GM12878 (cell line): Measurements from ENCODE around the gene GALNT6. TPM values are rescaled to one million over a fixed set of nuclear protein-coding genes. Genes with fewer than 3 reads are reported as not detected.

Experiments
- ATAC-seq: fragments of 200-7000 bp; cut with Tn5 transposase; 3 replicates; pipeline ENCODE4 v1.9.1; 2020; ENCODE audit warnings: mild to moderate bottlenecking, moderate library complexity
- BruUV-seq: library from RNA; stranded (reverse); fragments of 400-500 nt; replicated peaks from 2 replicates; lab custom pipeline; 2021; lab: Mats Ljungman, UMichigan
- CTCF ChIA-PET: fragments of 300-600 bp; sonication (Branson Sonifier 250); formaldehyde crosslinking; extraction: SDS; loops from one replicate; lab custom pipeline; 2021; ENCODE audit warnings: inconsistent platforms; lab: Yijun Ruan, JAX
- POLR2A ChIA-PET: fragments of 350-600 bp; formaldehyde crosslinking; extraction: SDS; loops from one replicate; lab custom pipeline; 2021; ENCODE audit warnings: inconsistent platforms; lab: Charles Lee
- RAD21 ChIA-PET: fragments of 300-600 bp; sonication (Branson Sonifier 250); formaldehyde crosslinking; loops from one replicate; lab custom pipeline; 2023; ENCODE audit warnings: antibody characterized with exemption; ENCODE audit not compliant: unreplicated experiment; lab: Charles Lee
- SMC1A ChIA-PET: fragments of 300-600 bp; sonication (Branson Sonifier 250); formaldehyde crosslinking; loops from one replicate; lab custom pipeline; 2023; ENCODE audit not compliant: unreplicated experiment, uncharacterized antibody; lab: Charles Lee
- DNase-seq: peaks from one replicate; pipeline ENCODE4 v3.0.0-alpha.2; 2011; ENCODE audit warnings: low read depth, low spot score
- FAIRE-seq: peaks from 3 replicates; lab custom pipeline; 2011; peaks lifted over from hg19 to GRCh38; lab: Jason Lieb, UNC
- H2AFZ ChIP-seq: 2 replicates; pipeline ENCODE4 v1.6.0; 2011; ENCODE audit warnings: low read depth, low read length, control low read depth; ENCODE audit not compliant: control insufficient read depth
- H3K27ac ChIP-seq: 2 replicates; pipeline ENCODE4 v1.5.1; 2011; ENCODE audit warnings: control low read depth; ENCODE audit not compliant: control insufficient read depth, insufficient read depth
- H3K27me3 ChIP-seq, 2 experiments: replicated peaks in 1 of 2; 2 replicates each; pipeline versions ENCODE4 v1.6.0 to v1.6.1; 2011; ENCODE audit warnings: low read length in 1 of 2; ENCODE audit not compliant: control insufficient read depth in 2 of 2, insufficient read depth in 2 of 2
- H3K36me3 ChIP-seq, 2 experiments: 2 replicates each; pipeline ENCODE4 v1.5.1; 2011; ENCODE audit warnings: low read length in 1 of 2; ENCODE audit not compliant: control insufficient read depth in 2 of 2, insufficient read depth in 2 of 2
- H3K4me1 ChIP-seq: 2 replicates; pipeline ENCODE4 v1.6.1; 2011; ENCODE audit warnings: mild to moderate bottlenecking, low read length, moderate library complexity, mixed read lengths; ENCODE audit not compliant: control insufficient read depth, insufficient read depth
- H3K4me2 ChIP-seq: 2 replicates; pipeline ENCODE4 v1.6.0; 2011; ENCODE audit warnings: control low read depth; ENCODE audit not compliant: control insufficient read depth, insufficient read depth
- H3K4me3 ChIP-seq: fragments of 200-600 bp; sonication (generic); 2 replicates; pipeline ENCODE4 v1.5.1; 2016
- H3K79me2 ChIP-seq: 2 replicates; pipeline ENCODE4 v1.6.0; 2011; ENCODE audit warnings: low read length; ENCODE audit not compliant: control insufficient read depth, insufficient read depth
- H3K9ac ChIP-seq: 2 replicates; pipeline ENCODE4 v1.8.0; 2011; ENCODE audit warnings: low read length, control low read depth, mixed read lengths; ENCODE audit not compliant: control insufficient read depth, insufficient read depth
- H3K9me3 ChIP-seq: replicated peaks from 3 replicates; pipeline ENCODE4 v1.5.1; 2011; ENCODE audit warnings: mild to moderate bottlenecking, low read length; ENCODE audit not compliant: control insufficient read depth, insufficient read depth
- H4K20me1 ChIP-seq: 2 replicates; pipeline ENCODE4 v1.6.0; 2011; ENCODE audit not compliant: control insufficient read depth, insufficient read depth
- BACH1 ChIP-seq: fragments of 450-650 bp; IDR thresholded peaks from 2 replicates; pipeline ENCODE4 v1.6.1; 2017; ENCODE audit warnings: mild to moderate bottlenecking, borderline replicate concordance
- CBX3 ChIP-seq: fragments of 200-600 bp; sonication (generic); IDR thresholded peaks from 2 replicates; pipeline ENCODE4 v1.6.1; 2016; ENCODE audit warnings: low read depth, borderline replicate concordance
- FOXK2 ChIP-seq: fragments of 450-650 bp; IDR thresholded peaks from 2 replicates; pipeline ENCODE4 v1.6.1; 2017; ENCODE audit warnings: mild to moderate bottlenecking, moderate library complexity
- GABPA ChIP-seq: IDR thresholded peaks from 2 replicates; pipeline ENCODE4 v1.6.1; 2014; ENCODE audit warnings: antibody characterized with exemption, low read depth, mild to moderate bottlenecking, inconsistent platforms
- HDAC2 ChIP-seq: fragments of 200-600 bp; sonication (generic); IDR thresholded peaks from 2 replicates; pipeline ENCODE4 v1.6.1; 2017
- MEF2B ChIP-seq: fragments of 450-650 bp; IDR thresholded peaks from 2 replicates; pipeline ENCODE4 v1.6.1; 2018; ENCODE audit warnings: mild to moderate bottlenecking, moderate library complexity; ENCODE audit not compliant: partially characterized antibody, poor library complexity, severe bottlenecking
- NBN ChIP-seq: fragments of 450-650 bp; IDR thresholded peaks from 2 replicates; pipeline ENCODE4 v1.6.1; 2016
- NFXL1 ChIP-seq: fragments of 450-650 bp; IDR thresholded peaks from 2 replicates; pipeline ENCODE4 v1.6.1; 2017; ENCODE audit warnings: antibody characterized with exemption, mild to moderate bottlenecking, borderline replicate concordance
- PAX5 ChIP-seq: IDR thresholded peaks from 2 replicates; pipeline ENCODE4 v1.6.1; 2011; ENCODE audit warnings: low read depth, low read length, borderline replicate concordance
- SMAD1 ChIP-seq: fragments of 450-650 bp; IDR thresholded peaks from 2 replicates; pipeline ENCODE4 v1.6.1; 2018; ENCODE audit warnings: mild to moderate bottlenecking, low read depth; ENCODE audit not compliant: partially characterized antibody
- STAT3 ChIP-seq: IDR thresholded peaks from 2 replicates; pipeline ENCODE4 v1.6.1; 2011; ENCODE audit warnings: low read depth, low read length, improper control_type of control experiment
- YY1 ChIP-seq: IDR thresholded peaks from 2 replicates; pipeline ENCODE4 v1.6.1; 2011; ENCODE audit warnings: low read depth, mild to moderate bottlenecking, low read length
- ZNF24 ChIP-seq: fragments of 450-650 bp; IDR thresholded peaks from 2 replicates; pipeline ENCODE4 v1.6.1; 2017; ENCODE audit warnings: antibody characterized with exemption, mild to moderate bottlenecking
- ZNF384 ChIP-seq: IDR thresholded peaks from 2 replicates; pipeline ENCODE4 v1.6.1; 2012; ENCODE audit warnings: low read depth, mild to moderate bottlenecking, low read length, improper control_type of control experiment, borderline replicate concordance
- WGBS: methylation state at CpG from one replicate; pipeline ENCODE4 v1.1.6; 2016; ENCODE audit warnings: low lambda C conversion rate; ENCODE audit not compliant: insufficient replicate concordance, insufficient coverage; ENCODE audit errors: missing lambda C conversion rate; 5-methylcytosine and 5-hydroxymethylcytosine counted together
- in situ Hi-C: fragments of 300-500 bp; cut with MboI; formaldehyde crosslinking; loops from 9 replicates; pipeline ENCODE4 v1.14.3; 2018; ENCODE audit warnings: mixed read lengths
- intact Hi-C: fragments of 100-400 bp; cut with micrococcal nuclease; formaldehyde crosslinking; loops from one replicate; pipeline ENCODE4 v1.14.2; 2022; ENCODE audit not compliant: unreplicated experiment
- polyA plus RNA-seq, 11 experiments: library from polyadenylated mRNA; depleted of rRNA in 4 of 11; unstranded in 6 of 11; stranded (reverse) in 5 of 11; fragments of >200 nt; fragmentation: Nextera tagmentation in 4 of 11; fragmentation: Illumina TruSeq in 1 of 11; extraction: Ambion mirVana in 4 of 11; extraction: Trizol in 1 of 11; gene quantifications; 1 replicate in 1 of 11; 2 replicates in 10 of 11; pipeline versions ENCODE4 v1.2.1 to v1.2.3, GENCODE V29; 2011 to 2016; ENCODE audit warnings: inconsistent platforms in 2 of 11, missing spikeins in 2 of 11, low read depth in 1 of 11
- total RNA-seq, 4 experiments: library from RNA; depleted of rRNA in 3 of 4; stranded (reverse); fragments of >200 nt in 3 of 4; fragmentation: Illumina TruSeq in 1 of 4; extraction: Trizol in 1 of 4; gene quantifications; 2 replicates each; pipeline versions ENCODE4 v1.2.1 to v1.2.3, GENCODE V29; 2013 to 2021
- TF ChIP-seq, protein P1 (sequence below): fragments of 450-650 bp; formaldehyde crosslinking; IDR thresholded peaks from 2 replicates; pipeline ENCODE4 v1.5.0; 2022; ENCODE audit warnings: mild to moderate bottlenecking, missing genetic modification characterization
- TF ChIP-seq, protein P2 (sequence below): fragments of 450-650 bp; IDR thresholded peaks from 2 replicates; pipeline ENCODE4 v1.6.1; 2017; ENCODE audit warnings: mild to moderate bottlenecking, low read depth, inconsistent platforms; ENCODE audit not compliant: poor library complexity, severe bottlenecking
- TF ChIP-seq, protein P3 (sequence below): fragments of 450-650 bp; conservative IDR thresholded peaks from 2 replicates; pipeline ENCODE4 v1.6.1; 2017; ENCODE audit warnings: mild to moderate bottlenecking, moderate library complexity

Gene GALNT6
- total and polyA plus RNA-seq, 10 of the 15 experiments (the other 5 are each of a cell fraction or from before 2014, with no cell fraction given), result 6.6 to 40.4 (median 23.7) TPM

DNA sequence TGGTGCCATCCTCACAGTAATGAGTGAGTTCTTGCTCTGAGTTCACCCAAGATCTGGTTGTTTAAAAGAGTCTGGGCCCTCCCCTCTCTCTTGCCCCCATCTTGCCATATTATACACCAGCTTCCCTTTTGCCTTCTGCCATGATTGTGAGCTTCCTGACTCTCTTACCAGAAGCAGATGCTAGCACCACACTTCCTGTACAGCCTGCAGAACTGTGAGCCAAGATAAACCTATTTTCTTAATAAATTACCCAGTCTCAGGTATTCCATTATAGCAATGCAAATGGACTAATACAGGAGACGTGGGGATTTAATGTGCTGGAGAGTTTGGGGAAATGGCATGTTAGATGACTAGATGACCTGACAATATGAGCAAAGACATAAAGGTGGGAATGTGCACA, 46.2 kb upstream of the GALNT6 start:
- RAD21 ChIA-PET, result no interaction called here
- BruUV-seq, result no TSS peak
- Histone ChIP-seq H3K27ac (no peak overlapping the region), H3K4me2 (no peak overlapping the region), H3K27me3 (no peaks in the 10 kb centered on the region), H3K9ac (no peak overlapping the region), H3K36me3 (no peaks in the 10 kb centered on the region), H2AFZ (no peak overlapping the region), H4K20me1 (no peaks in the 10 kb centered on the region), H3K79me2 (no peaks in the 10 kb centered on the region), H3K9me3 (no peaks in the 10 kb centered on the region), H3K4me3 (no peak overlapping the region), H3K4me1 (no peaks in the 10 kb centered on the region)
- no peak for ATAC-seq
- CTCF ChIA-PET, result interaction anchor here (0.8 kb wide), 1 partner anchor 113 kb away, joined by 3 read pairs; no protein-coding TSS in a partner anchor
- no peak for FAIRE-seq
- 25% methylated on average over 1 of the region's 1 CpG for WGBS
- SMC1A ChIA-PET, result interaction anchor here (1.1 kb wide), 1 partner anchor 15 kb away, joined by 3 read pairs; no protein-coding TSS in a partner anchor
- intact Hi-C loops (no loop called here), in situ Hi-C loops (no loop called here)
- TF ChIP-seq ZNF384, result no peak
- no peak for TF ChIP-seq ZNF24
- no peak for TF ChIP-seq BACH1
- TF ChIP-seq, protein P1, sequence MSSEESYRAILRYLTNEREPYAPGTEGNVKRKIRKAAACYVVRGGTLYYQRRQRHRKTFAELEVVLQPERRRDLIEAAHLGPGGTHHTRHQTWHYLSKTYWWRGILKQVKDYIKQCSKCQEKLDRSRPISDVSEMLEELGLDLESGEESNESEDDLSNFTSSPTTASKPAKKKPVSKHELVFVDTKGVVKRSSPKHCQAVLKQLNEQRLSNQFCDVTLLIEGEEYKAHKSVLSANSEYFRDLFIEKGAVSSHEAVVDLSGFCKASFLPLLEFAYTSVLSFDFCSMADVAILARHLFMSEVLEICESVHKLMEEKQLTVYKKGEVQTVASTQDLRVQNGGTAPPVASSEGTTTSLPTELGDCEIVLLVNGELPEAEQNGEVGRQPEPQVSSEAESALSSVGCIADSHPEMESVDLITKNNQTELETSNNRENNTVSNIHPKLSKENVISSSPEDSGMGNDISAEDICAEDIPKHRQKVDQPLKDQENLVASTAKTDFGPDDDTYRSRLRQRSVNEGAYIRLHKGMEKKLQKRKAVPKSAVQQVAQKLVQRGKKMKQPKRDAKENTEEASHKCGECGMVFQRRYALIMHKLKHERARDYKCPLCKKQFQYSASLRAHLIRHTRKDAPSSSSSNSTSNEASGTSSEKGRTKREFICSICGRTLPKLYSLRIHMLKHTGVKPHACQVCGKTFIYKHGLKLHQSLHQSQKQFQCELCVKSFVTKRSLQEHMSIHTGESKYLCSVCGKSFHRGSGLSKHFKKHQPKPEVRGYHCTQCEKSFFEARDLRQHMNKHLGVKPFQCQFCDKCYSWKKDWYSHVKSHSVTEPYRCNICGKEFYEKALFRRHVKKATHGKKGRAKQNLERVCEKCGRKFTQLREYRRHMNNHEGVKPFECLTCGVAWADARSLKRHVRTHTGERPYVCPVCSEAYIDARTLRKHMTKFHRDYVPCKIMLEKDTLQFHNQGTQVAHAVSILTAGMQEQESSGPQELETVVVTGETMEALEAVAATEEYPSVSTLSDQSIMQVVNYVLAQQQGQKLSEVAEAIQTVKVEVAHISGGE, result no peak
- TF ChIP-seq, protein P2, sequence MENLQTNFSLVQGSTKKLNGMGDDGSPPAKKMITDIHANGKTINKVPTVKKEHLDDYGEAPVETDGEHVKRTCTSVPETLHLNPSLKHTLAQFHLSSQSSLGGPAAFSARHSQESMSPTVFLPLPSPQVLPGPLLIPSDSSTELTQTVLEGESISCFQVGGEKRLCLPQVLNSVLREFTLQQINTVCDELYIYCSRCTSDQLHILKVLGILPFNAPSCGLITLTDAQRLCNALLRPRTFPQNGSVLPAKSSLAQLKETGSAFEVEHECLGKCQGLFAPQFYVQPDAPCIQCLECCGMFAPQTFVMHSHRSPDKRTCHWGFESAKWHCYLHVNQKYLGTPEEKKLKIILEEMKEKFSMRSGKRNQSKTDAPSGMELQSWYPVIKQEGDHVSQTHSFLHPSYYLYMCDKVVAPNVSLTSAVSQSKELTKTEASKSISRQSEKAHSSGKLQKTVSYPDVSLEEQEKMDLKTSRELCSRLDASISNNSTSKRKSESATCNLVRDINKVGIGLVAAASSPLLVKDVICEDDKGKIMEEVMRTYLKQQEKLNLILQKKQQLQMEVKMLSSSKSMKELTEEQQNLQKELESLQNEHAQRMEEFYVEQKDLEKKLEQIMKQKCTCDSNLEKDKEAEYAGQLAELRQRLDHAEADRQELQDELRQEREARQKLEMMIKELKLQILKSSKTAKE, result no peak
- no peak for TF ChIP-seq GABPA
- TF ChIP-seq YY1, result no peak
- no peak for TF ChIP-seq STAT3
- no peak for TF ChIP-seq PAX5
- TF ChIP-seq HDAC2, result no peak
- TF ChIP-seq, protein P3, sequence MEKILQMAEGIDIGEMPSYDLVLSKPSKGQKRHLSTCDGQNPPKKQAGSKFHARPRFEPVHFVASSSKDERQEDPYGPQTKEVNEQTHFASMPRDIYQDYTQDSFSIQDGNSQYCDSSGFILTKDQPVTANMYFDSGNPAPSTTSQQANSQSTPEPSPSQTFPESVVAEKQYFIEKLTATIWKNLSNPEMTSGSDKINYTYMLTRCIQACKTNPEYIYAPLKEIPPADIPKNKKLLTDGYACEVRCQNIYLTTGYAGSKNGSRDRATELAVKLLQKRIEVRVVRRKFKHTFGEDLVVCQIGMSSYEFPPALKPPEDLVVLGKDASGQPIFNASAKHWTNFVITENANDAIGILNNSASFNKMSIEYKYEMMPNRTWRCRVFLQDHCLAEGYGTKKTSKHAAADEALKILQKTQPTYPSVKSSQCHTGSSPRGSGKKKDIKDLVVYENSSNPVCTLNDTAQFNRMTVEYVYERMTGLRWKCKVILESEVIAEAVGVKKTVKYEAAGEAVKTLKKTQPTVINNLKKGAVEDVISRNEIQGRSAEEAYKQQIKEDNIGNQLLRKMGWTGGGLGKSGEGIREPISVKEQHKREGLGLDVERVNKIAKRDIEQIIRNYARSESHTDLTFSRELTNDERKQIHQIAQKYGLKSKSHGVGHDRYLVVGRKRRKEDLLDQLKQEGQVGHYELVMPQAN, result no peak
- no peak for TF ChIP-seq FOXK2
- no peak for TF ChIP-seq NBN
- no peak for TF ChIP-seq MEF2B
- no peak for TF ChIP-seq NFXL1
- no peak for TF ChIP-seq SMAD1
- no peak for TF ChIP-seq CBX3
- no peak for DNase-seq
- POLR2A ChIA-PET, result no interaction called here
